ENCODE measurements around the gene CUX1.

Gene CUX1

GRCh38 chr7:101991860-101992259 lies 174.4 kb downstream of the CUX1 start:
- Histone ChIP-seq H2AFZ (ENCODE audit: low read length, unreplicated experiment) (no peak overlapping the region), H3K36me3 (ENCODE audit: insufficient read depth, low read length) (no peaks in the 10 kb centered on the region), H3K27ac (ENCODE audit: low read depth, low read length) (no peak overlapping the region), H3K79me2 (ENCODE audit: control insufficient read depth, insufficient read depth, low read length, unreplicated experiment) (no peaks in the 10 kb centered on the region), H3K4me1 (ENCODE audit: control insufficient read depth, insufficient read depth, low read length, unreplicated experiment) (no peaks in the 10 kb centered on the region), H3K27me3 (ENCODE audit: insufficient read depth, low read length) (no peaks in the 10 kb centered on the region), H3K4me3 (ENCODE audit: low read depth, low read length) (no peak overlapping the region)

GRCh38 chr7:101993311-101993710 lies 175.9 kb downstream of the CUX1 start:
- Histone ChIP-seq H3K4me3 (ENCODE audit: low read depth, low read length) (no peak overlapping the region), H3K36me3 (ENCODE audit: insufficient read depth, low read length) (no peaks in the 10 kb centered on the region), H2AFZ (ENCODE audit: low read length, unreplicated experiment) (no peak overlapping the region), H3K79me2 (ENCODE audit: control insufficient read depth, insufficient read depth, low read length, unreplicated experiment) (no peaks in the 10 kb centered on the region), H3K4me1 (ENCODE audit: control insufficient read depth, insufficient read depth, low read length, unreplicated experiment) (no peaks in the 10 kb centered on the region), H3K27me3 (ENCODE audit: insufficient read depth, low read length) (no peaks in the 10 kb centered on the region), H3K27ac (ENCODE audit: low read depth, low read length) (no peak overlapping the region)

- H3K4me1 ChIP-seq (ENCODE audit: control insufficient read depth, insufficient read depth, low read length, unreplicated experiment), result no peaks in the 10 kb centered on the region
- no peak overlapping the region for H3K4me3 ChIP-seq (ENCODE audit: low read depth, low read length)
- no peak overlapping the region for H3K27ac ChIP-seq (ENCODE audit: low read depth, low read length)
- H3K79me2 ChIP-seq (ENCODE audit: control insufficient read depth, insufficient read depth, low read length, unreplicated experiment), result no peaks in the 10 kb centered on the region
- H3K36me3 ChIP-seq (ENCODE audit: insufficient read depth, low read length), result no peaks in the 10 kb centered on the region
- H3K27me3 ChIP-seq (ENCODE audit: insufficient read depth, low read length), result no peaks in the 10 kb centered on the region
- no peak overlapping the region for H2AFZ ChIP-seq (ENCODE audit: low read length, unreplicated experiment)
Measured at GRCh38 chr7:101995121-101995520, 177.7 kb downstream of the CUX1 start.

- Histone ChIP-seq H3K27ac (ENCODE audit: low read depth, low read length) (no peak overlapping the region), H3K36me3 (ENCODE audit: insufficient read depth, low read length) (no peaks in the 10 kb centered on the region), H3K4me3 (ENCODE audit: low read depth, low read length) (no peak overlapping the region), H3K4me1 (ENCODE audit: control insufficient read depth, insufficient read depth, low read length, unreplicated experiment) (no peaks in the 10 kb centered on the region), H3K27me3 (ENCODE audit: insufficient read depth, low read length) (no peaks in the 10 kb centered on the region), H3K79me2 (ENCODE audit: control insufficient read depth, insufficient read depth, low read length, unreplicated experiment) (peaks cover 2% of the 10 kb centered on the region), H2AFZ (ENCODE audit: low read length, unreplicated experiment) (no peak overlapping the region)
Measured at GRCh38 chr7:101996131-101996691, 178.8 kb downstream of the CUX1 start.

DNA sequence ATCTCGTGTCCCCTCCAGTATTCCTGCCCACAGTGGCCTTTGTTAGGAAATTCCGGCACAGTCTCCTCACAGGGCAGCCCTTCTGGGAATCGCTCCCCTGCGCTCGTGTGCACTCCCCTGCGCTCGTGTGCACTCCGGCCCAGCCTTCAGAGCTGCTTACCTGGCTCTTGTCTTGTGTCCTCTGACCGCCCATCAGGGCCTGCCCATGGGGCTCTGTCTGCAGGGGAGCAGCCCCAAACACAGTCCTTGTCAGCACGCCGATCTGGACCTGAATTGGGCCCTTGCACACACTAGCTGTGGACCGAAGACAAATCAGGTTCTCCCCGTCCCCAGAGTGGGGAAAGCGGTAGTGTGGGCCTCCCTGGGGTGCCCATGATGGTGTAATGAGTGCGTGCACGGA lies 179.4 kb downstream of the CUX1 start:
- H3K36me3 ChIP-seq (ENCODE audit: insufficient read depth, low read length), result no peaks in the 10 kb centered on the region
- H3K4me3 ChIP-seq (ENCODE audit: low read depth, low read length), result no peak overlapping the region
- no peaks in the 10 kb centered on the region for H3K27me3 ChIP-seq (ENCODE audit: insufficient read depth, low read length)
- H3K27ac ChIP-seq (ENCODE audit: low read depth, low read length), result no peak overlapping the region
- H3K79me2 ChIP-seq (ENCODE audit: control insufficient read depth, insufficient read depth, low read length, unreplicated experiment), result peaks cover 2% of the 10 kb centered on the region
- H2AFZ ChIP-seq (ENCODE audit: low read length, unreplicated experiment), result no peak overlapping the region
- H3K4me1 ChIP-seq (ENCODE audit: control insufficient read depth, insufficient read depth, low read length, unreplicated experiment), result no peaks in the 10 kb centered on the region

DNA sequence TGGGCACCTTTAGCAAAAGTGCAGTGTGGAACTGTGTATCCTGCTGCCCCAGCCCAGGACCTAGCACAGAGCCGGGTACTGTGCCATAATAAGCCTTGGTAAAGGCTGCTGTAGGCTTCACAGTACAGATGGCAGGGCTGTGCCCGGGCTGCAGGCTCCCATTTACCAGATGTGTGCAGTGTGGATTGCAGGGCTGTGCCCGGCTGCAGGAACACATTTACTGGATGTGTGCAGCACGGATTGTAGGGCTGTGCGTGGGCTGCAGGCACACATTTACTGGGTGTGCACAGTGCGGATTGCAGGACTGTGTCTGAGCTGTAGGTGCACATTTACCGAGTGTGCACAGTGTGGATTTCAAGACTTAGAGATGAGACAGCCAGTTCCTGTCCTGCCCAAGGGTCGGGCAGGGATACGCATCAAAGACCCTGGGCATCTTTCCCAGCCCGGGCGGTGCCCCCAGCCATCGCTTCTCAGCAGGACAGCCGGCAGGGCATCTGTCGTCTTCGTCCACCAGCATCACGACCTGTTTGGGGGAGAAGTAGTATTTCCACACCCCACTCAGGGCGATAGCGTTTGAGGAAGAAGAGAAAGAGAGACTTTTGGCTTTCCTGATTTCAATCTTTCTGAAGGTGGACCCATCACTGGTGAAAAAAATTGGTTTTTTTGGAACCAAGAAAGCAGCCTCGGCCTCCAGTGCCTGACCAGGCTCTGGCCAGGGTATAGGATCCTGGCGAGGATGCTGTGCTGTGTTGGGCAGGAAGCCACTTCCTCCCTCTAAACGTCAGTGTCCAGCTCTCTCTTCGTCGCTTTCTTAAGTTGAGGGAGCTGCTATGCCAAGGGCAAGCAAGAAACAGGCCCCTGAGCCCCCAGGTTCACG lies 180.8 kb downstream of the CUX1 start:
- no peak overlapping the region for H2AFZ ChIP-seq (ENCODE audit: low read length, unreplicated experiment)
- no peaks in the 10 kb centered on the region for H3K36me3 ChIP-seq (ENCODE audit: insufficient read depth, low read length)
- H3K27me3 ChIP-seq (ENCODE audit: insufficient read depth, low read length), result no peaks in the 10 kb centered on the region
- no peaks in the 10 kb centered on the region for H3K4me1 ChIP-seq (ENCODE audit: control insufficient read depth, insufficient read depth, low read length, unreplicated experiment)
- H3K4me3 ChIP-seq (ENCODE audit: low read depth, low read length), result no peak overlapping the region
- H3K27ac ChIP-seq (ENCODE audit: low read depth, low read length), result no peak overlapping the region
- peaks cover 2% of the 10 kb centered on the region for H3K79me2 ChIP-seq (ENCODE audit: control insufficient read depth, insufficient read depth, low read length, unreplicated experiment)

GRCh38 chr7:101998906-101999240 lies 181.4 kb downstream of the CUX1 start:
- H3K4me3 ChIP-seq (ENCODE audit: low read depth, low read length), result no peak overlapping the region
- H3K4me1 ChIP-seq (ENCODE audit: control insufficient read depth, insufficient read depth, low read length, unreplicated experiment), result no peaks in the 10 kb centered on the region
- H3K27me3 ChIP-seq (ENCODE audit: insufficient read depth, low read length), result no peaks in the 10 kb centered on the region
- H3K27ac ChIP-seq (ENCODE audit: low read depth, low read length), result no peak overlapping the region
- no peak overlapping the region for H2AFZ ChIP-seq (ENCODE audit: low read length, unreplicated experiment)
- H3K36me3 ChIP-seq (ENCODE audit: insufficient read depth, low read length), result no peaks in the 10 kb centered on the region
- peaks cover 2% of the 10 kb centered on the region for H3K79me2 ChIP-seq (ENCODE audit: control insufficient read depth, insufficient read depth, low read length, unreplicated experiment)

GRCh38 chr7:101999393-101999792 lies 182.0 kb downstream of the CUX1 start:
- no peaks in the 10 kb centered on the region for H3K36me3 ChIP-seq (ENCODE audit: insufficient read depth, low read length)
- no peaks in the 10 kb centered on the region for H3K4me1 ChIP-seq (ENCODE audit: control insufficient read depth, insufficient read depth, low read length, unreplicated experiment)
- H2AFZ ChIP-seq (ENCODE audit: low read length, unreplicated experiment), result no peak overlapping the region
- H3K27ac ChIP-seq (ENCODE audit: low read depth, low read length), result no peak overlapping the region
- peaks cover 2% of the 10 kb centered on the region for H3K79me2 ChIP-seq (ENCODE audit: control insufficient read depth, insufficient read depth, low read length, unreplicated experiment)
- H3K4me3 ChIP-seq (ENCODE audit: low read depth, low read length), result no peak overlapping the region
- no peaks in the 10 kb centered on the region for H3K27me3 ChIP-seq (ENCODE audit: insufficient read depth, low read length)

DNA sequence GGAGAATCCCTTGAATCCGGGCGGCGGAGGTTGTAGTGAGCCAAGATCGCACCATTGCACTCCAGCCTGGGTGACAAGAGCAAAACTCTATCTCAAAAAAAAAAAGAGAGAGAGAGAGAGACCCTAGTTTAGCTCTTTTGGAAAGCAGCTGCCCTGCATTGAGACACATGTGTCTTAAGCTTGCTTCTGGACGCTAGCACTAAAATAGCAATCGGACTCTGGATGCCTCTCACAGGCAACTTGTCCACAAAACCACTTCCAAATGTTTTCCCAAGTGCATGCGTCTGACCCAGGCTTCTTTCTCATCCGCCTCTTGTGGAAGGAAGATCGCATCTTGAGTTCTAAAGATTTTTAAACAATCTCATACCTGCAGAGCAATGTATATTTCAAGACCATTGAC lies 182.7 kb downstream of the CUX1 start:
- H3K36me3 ChIP-seq (ENCODE audit: insufficient read depth, low read length), result no peaks in the 10 kb centered on the region
- no peak overlapping the region for H3K27ac ChIP-seq (ENCODE audit: low read depth, low read length)
- no peaks in the 10 kb centered on the region for H3K4me1 ChIP-seq (ENCODE audit: control insufficient read depth, insufficient read depth, low read length, unreplicated experiment)
- H3K79me2 ChIP-seq (ENCODE audit: control insufficient read depth, insufficient read depth, low read length, unreplicated experiment), result peaks cover 2% of the 10 kb centered on the region
- H3K27me3 ChIP-seq (ENCODE audit: insufficient read depth, low read length), result no peaks in the 10 kb centered on the region
- H2AFZ ChIP-seq (ENCODE audit: low read length, unreplicated experiment), result no peak overlapping the region
- no peak overlapping the region for H3K4me3 ChIP-seq (ENCODE audit: low read depth, low read length)

DNA sequence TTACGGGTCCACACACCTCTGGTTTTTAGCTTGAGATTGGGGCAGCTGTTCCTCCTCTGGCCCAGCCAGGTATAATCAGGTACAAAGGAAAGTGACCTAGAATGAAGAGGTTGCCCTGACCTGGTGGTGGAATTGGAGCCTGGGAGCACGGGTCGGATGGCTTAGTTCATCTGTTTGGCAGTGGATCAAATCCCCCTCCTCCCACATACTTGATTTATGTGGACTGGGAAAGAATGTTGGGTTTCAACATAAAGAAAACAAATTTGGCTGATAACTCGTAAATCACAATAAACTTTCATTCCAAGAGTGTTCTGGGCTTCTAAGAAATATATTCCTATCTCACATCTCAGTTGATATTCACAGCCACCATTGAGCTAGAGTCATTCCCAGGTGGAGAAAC lies 186.8 kb downstream of the CUX1 start:
- H3K36me3 ChIP-seq (ENCODE audit: insufficient read depth, low read length), result no peaks in the 10 kb centered on the region
- H3K79me2 ChIP-seq (ENCODE audit: control insufficient read depth, insufficient read depth, low read length, unreplicated experiment), result peaks cover 2% of the 10 kb centered on the region
- no peak overlapping the region for H3K27ac ChIP-seq (ENCODE audit: low read depth, low read length)
- no peak overlapping the region for H2AFZ ChIP-seq (ENCODE audit: low read length, unreplicated experiment)
- H3K4me1 ChIP-seq (ENCODE audit: control insufficient read depth, insufficient read depth, low read length, unreplicated experiment), result no peaks in the 10 kb centered on the region
- H3K27me3 ChIP-seq (ENCODE audit: insufficient read depth, low read length), result no peaks in the 10 kb centered on the region
- H3K4me3 ChIP-seq (ENCODE audit: low read depth, low read length), result no peak overlapping the region

DNA sequence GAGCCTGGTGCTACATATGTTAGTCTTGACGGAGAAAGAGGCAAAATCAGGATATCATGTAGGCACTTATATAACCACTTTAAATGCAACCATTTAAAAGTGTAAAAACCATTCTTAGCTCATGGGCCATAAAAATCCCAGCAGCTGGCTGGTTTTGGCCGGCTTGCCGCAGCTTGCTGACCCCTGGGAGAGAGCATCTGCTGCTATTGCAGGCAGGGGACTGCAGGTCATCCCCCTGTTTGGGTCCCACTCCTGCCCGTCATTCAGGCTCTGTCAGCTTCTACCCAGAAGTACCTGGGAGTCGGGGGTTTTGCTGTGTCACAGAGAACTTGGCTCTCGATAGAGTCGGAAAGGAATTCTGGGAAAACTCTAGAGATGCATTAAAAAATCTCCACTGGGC lies 187.4 kb downstream of the CUX1 start:
- no peak overlapping the region for H3K4me3 ChIP-seq (ENCODE audit: low read depth, low read length)
- H3K79me2 ChIP-seq (ENCODE audit: control insufficient read depth, insufficient read depth, low read length, unreplicated experiment), result peaks cover 2% of the 10 kb centered on the region
- H2AFZ ChIP-seq (ENCODE audit: low read length, unreplicated experiment), result no peak overlapping the region
- H3K4me1 ChIP-seq (ENCODE audit: control insufficient read depth, insufficient read depth, low read length, unreplicated experiment), result no peaks in the 10 kb centered on the region
- H3K27ac ChIP-seq (ENCODE audit: low read depth, low read length), result no peak overlapping the region
- no peaks in the 10 kb centered on the region for H3K27me3 ChIP-seq (ENCODE audit: insufficient read depth, low read length)
- H3K36me3 ChIP-seq (ENCODE audit: insufficient read depth, low read length), result no peaks in the 10 kb centered on the region
